SU-DHL-6 (cell line): Measurements from ENCODE around the gene PPARD.

Experiments
- EZH2phosphoT487 ChIP-seq: fragments of 200-600 bp; sonication (generic), shearing (Covaris generic); conservative IDR thresholded peaks from 2 replicates; pipeline ENCODE4 v1.6.1; 2018; ENCODE audit warnings: mild to moderate bottlenecking, antibody characterized with exemption, low read length, moderate library complexity, mixed read lengths
- TF ChIP-seq, protein P1 (sequence below): fragments of 200-600 bp; sonication (generic); IDR thresholded peaks from one replicate; pipeline ENCODE4 v1.5.1; 2017; ENCODE audit warnings: antibody characterized with exemption, mild to moderate bottlenecking, low read length, moderate library complexity; ENCODE audit not compliant: insufficient read depth, poor library complexity, severe bottlenecking

DNA sequence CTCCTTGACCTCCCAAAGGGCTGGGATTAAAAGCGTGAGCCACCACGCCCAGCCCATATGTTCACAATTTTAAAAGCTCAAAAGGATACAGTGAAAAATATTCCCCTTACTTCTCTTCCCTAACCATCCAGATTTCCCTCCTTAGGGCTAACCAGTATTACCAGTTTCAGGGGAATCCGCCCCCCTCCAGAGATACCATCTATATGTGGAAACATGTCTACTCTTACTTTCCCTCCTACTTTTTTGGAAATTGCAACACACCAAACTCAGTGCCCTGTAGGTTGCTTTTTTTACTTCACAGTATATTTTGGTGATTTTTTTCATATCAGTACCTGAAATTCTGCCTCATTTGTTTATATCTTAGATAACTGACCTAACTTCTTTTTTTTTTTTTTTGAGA, 118.9 kb downstream of the PPARD start:
- TF ChIP-seq, protein P1, sequence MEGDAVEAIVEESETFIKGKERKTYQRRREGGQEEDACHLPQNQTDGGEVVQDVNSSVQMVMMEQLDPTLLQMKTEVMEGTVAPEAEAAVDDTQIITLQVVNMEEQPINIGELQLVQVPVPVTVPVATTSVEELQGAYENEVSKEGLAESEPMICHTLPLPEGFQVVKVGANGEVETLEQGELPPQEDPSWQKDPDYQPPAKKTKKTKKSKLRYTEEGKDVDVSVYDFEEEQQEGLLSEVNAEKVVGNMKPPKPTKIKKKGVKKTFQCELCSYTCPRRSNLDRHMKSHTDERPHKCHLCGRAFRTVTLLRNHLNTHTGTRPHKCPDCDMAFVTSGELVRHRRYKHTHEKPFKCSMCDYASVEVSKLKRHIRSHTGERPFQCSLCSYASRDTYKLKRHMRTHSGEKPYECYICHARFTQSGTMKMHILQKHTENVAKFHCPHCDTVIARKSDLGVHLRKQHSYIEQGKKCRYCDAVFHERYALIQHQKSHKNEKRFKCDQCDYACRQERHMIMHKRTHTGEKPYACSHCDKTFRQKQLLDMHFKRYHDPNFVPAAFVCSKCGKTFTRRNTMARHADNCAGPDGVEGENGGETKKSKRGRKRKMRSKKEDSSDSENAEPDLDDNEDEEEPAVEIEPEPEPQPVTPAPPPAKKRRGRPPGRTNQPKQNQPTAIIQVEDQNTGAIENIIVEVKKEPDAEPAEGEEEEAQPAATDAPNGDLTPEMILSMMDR = no peak
- no peak for TF ChIP-seq EZH2phosphoT487
